GM19452 (cell line): ENCODE measurements around the gene SUPT3H.
A peak's percentile ranks its signal among the peaks of the same experiment; 100 is the strongest.
"Not testable (repeated sequence)": the region's sequence is repeated elsewhere in the genome, so short reads cannot be mapped to it uniquely, and the experiment has no call there.

Source experiments
- ATAC-seq: cut with Tn5 transposase; IDR thresholded peaks from one replicate; pipeline ENCODE4 v1.9.1; 2021; ENCODE audit not compliant: unreplicated experiment

The SUPT3H gene

GRCh38 chr6:44920952-44921491 lies 456.7 kb downstream of the SUPT3H start:
- ATAC-seq = no peak

- no peak for ATAC-seq
Observed at GRCh38 chr6:44918671-44919296, 458.9 kb downstream of the SUPT3H start.

- ATAC-seq = no peak
Observed at GRCh38 chr6:44917430-44917829, 460.3 kb downstream of the SUPT3H start.

GRCh38 chr6:44915111-44915510 lies 462.6 kb downstream of the SUPT3H start:
- ATAC-seq = no peak

GRCh38 chr6:44914141-44914540 lies 463.6 kb downstream of the SUPT3H start:
- no peak for ATAC-seq

GRCh38 chr6:44906761-44907160 lies 471.0 kb downstream of the SUPT3H start:
- no peak for ATAC-seq

GRCh38 chr6:44900358-44900757 lies 477.4 kb downstream of the SUPT3H start:
- ATAC-seq = not testable (repeated sequence)

GRCh38 chr6:44898296-44898930 lies 479.3 kb downstream of the SUPT3H start:
- ATAC-seq = no peak

- ATAC-seq = no peak
Observed at GRCh38 chr6:44897316-44897715, 480.4 kb downstream of the SUPT3H start.

GRCh38 chr6:44896701-44897100 lies 481.0 kb downstream of the SUPT3H start:
- ATAC-seq = no peak

- ATAC-seq = no peak
Observed at GRCh38 chr6:44892579-44892978, 485.2 kb downstream of the SUPT3H start.

- not testable (repeated sequence) for ATAC-seq
Observed at GRCh38 chr6:44879071-44879470, 498.7 kb downstream of the SUPT3H start.

- not testable (repeated sequence) for ATAC-seq
Observed at GRCh38 chr6:44876638-44877037, 501.1 kb downstream of the SUPT3H start.

- peak; percentile 70 for ATAC-seq
Observed at GRCh38 chr6:44869321-44869897, 508.3 kb downstream of the SUPT3H start.

GRCh38 chr6:44868910-44869309 lies 508.8 kb downstream of the SUPT3H start:
- ATAC-seq = peak; percentile 17

- peak; percentile 42 for ATAC-seq
Observed at GRCh38 chr6:44868335-44868668, 509.4 kb downstream of the SUPT3H start.

GRCh38 chr6:44867571-44868334 lies 510.0 kb downstream of the SUPT3H start:
- ATAC-seq = peak; percentile 60

GRCh38 chr6:44865184-44865583 lies 512.5 kb downstream of the SUPT3H start:
- not testable (repeated sequence) for ATAC-seq

- ATAC-seq = no peak
Observed at GRCh38 chr6:44859901-44860410, 517.8 kb downstream of the SUPT3H start.

- ATAC-seq = no peak
Observed at GRCh38 chr6:44858998-44859397, 518.7 kb downstream of the SUPT3H start.

GRCh38 chr6:44856479-44856878 lies 521.3 kb downstream of the SUPT3H start:
- no peak for ATAC-seq
